ENCODE data around the gene MEPCE.

GRCh38 chr7:100397315-100398081 lies 32.1 kb upstream of the MEPCE start:
- TF ChIP-seq CTCF (conservative IDR thresholded peaks at IDR 0.05) (no peak; the same call in 1 of the 2 replicates), ZFX (IDR thresholded peaks at IDR 0.05) (no peak)
